A549 (cell line): ENCODE measurements around the gene PCARE. TPM values are rescaled to one million over a fixed set of nuclear protein-coding genes. Genes with fewer than 3 reads are reported as not detected.

Source experiments
- ATAC-seq, 2 experiments: fragments of 200-7000 bp in 1 of 2; fragments of >200 bp in 1 of 2; cut with Nextera tagmentation in 1 of 2; cut with Tn5 transposase in 1 of 2; 3 replicates each; pipeline versions ENCODE4 v1.8.0 to v1.9.1; 2018 to 2020; ENCODE audit warnings: mild to moderate bottlenecking in 1 of 2, moderate library complexity in 1 of 2
- CTCF ChIA-PET: fragments of 300-600 bp; sonication (Branson Sonifier 250); formaldehyde crosslinking; extraction: SDS; loops from one replicate; lab custom pipeline; 2021; ENCODE audit warnings: antibody characterized with exemption, inconsistent platforms; lab: Yijun Ruan, JAX
- POLR2A ChIA-PET: fragments of 350-600 bp; formaldehyde crosslinking; extraction: SDS; loops from one replicate; lab custom pipeline; 2021; ENCODE audit warnings: antibody characterized with exemption, inconsistent platforms; lab: Yijun Ruan, JAX
- DNase-seq, 2 experiments: peaks; one replicate each; pipeline versions ENCODE4 v3.0.0 to v3.0.0-alpha.2; 2011 to 2016; ENCODE audit warnings: low read depth in 1 of 2, low spot score in 1 of 2
- FAIRE-seq: peaks from 2 replicates; lab custom pipeline; 2011; peaks lifted over from hg19 to GRCh38; lab: Jason Lieb, UNC
- H3K27ac ChIP-seq, 2 experiments: fragments of >200 bp; sonication (Bioruptor Twin); formaldehyde crosslinking; 3 replicates each; pipeline ENCODE4 v1.5.1; 2016 to 2017
- H3K4me1 ChIP-seq: fragments of >200 bp; sonication (Bioruptor Twin); formaldehyde crosslinking; 3 replicates; pipeline ENCODE4 v1.6.1; 2016
- H3K4me2 ChIP-seq: fragments of >200 bp; sonication (Bioruptor Twin); formaldehyde crosslinking; 3 replicates; pipeline ENCODE4 v1.6.1; 2016
- H3K4me3 ChIP-seq: fragments of >200 bp; sonication (Bioruptor Twin); formaldehyde crosslinking; 3 replicates; pipeline ENCODE4 v1.5.1; 2016
- H3K9me3 ChIP-seq: fragments of >200 bp; sonication (Bioruptor Twin); formaldehyde crosslinking; 3 replicates; pipeline ENCODE4 v1.6.1; 2016
- ATOH8 ChIP-seq: fragments of 250-450 bp; sonication (Bioruptor Pico); IDR thresholded peaks from 2 replicates; pipeline ENCODE4 v1.5.0; 2020; ENCODE audit warnings: low read depth, mild to moderate bottlenecking, moderate library complexity
- BHLHE40 ChIP-seq: IDR thresholded peaks from 2 replicates; pipeline ENCODE4 v1.6.1; 2012; ENCODE audit warnings: low read depth, low read length, inconsistent platforms
- CEBPB ChIP-seq, 2 experiments: fragments of >200 bp in 1 of 2; sonication (Bioruptor Twin) in 1 of 2; formaldehyde crosslinking in 1 of 2; IDR thresholded peaks; 2 replicates each; pipeline ENCODE4 v1.6.1; 2012 to 2016
- CHD2 ChIP-seq: fragments of 150-350 bp; IDR thresholded peaks from 2 replicates; pipeline ENCODE4 v1.6.1; 2014; ENCODE audit warnings: low read length; ENCODE audit not compliant: partially characterized antibody
- CHD4 ChIP-seq: fragments of 200-600 bp; sonication (generic); IDR thresholded peaks from 2 replicates; pipeline ENCODE4 v1.6.1; 2016; ENCODE audit warnings: antibody characterized with exemption, mild to moderate bottlenecking, borderline replicate concordance
- EHF ChIP-seq: fragments of 250-450 bp; sonication (Bioruptor Pico); IDR thresholded peaks from 2 replicates; pipeline ENCODE4 v1.5.0; 2020; ENCODE audit warnings: mild to moderate bottlenecking
- ESRRA ChIP-seq: fragments of 150-350 bp; IDR thresholded peaks from 2 replicates; pipeline ENCODE4 v1.6.1; 2014; ENCODE audit warnings: mild to moderate bottlenecking, low read length, borderline replicate concordance
- HMGXB4 ChIP-seq: fragments of 250-450 bp; sonication (Bioruptor Pico); IDR thresholded peaks from 2 replicates; pipeline ENCODE4 v1.5.0; 2021; ENCODE audit warnings: mild to moderate bottlenecking, moderate library complexity, borderline replicate concordance
- HOXA7 ChIP-seq: fragments of 250-450 bp; sonication (Bioruptor Pico); IDR thresholded peaks from 2 replicates; pipeline ENCODE4 v1.5.0; 2020; ENCODE audit warnings: mild to moderate bottlenecking, moderate library complexity
- HOXB5 ChIP-seq: fragments of 250-450 bp; sonication (Bioruptor Pico); IDR thresholded peaks from 2 replicates; pipeline ENCODE4 v1.5.0; 2020; ENCODE audit warnings: mild to moderate bottlenecking, moderate library complexity
- JUN ChIP-seq, 2 experiments: fragments of >200 bp; sonication (Bioruptor Twin); formaldehyde crosslinking; IDR thresholded peaks; 2 replicates in 1 of 2; 3 replicates in 1 of 2; pipeline ENCODE4 v1.6.1; 2016 to 2017
- JUNB ChIP-seq: fragments of >200 bp; sonication (Bioruptor Twin); formaldehyde crosslinking; IDR thresholded peaks from 2 replicates; pipeline ENCODE4 v1.6.1; 2016
- KDM5A ChIP-seq: fragments of 200-600 bp; sonication (generic); IDR thresholded peaks from 2 replicates; pipeline ENCODE4 v1.6.1; 2016; ENCODE audit warnings: antibody characterized with exemption, mild to moderate bottlenecking
- MAZ ChIP-seq: fragments of 150-350 bp; IDR thresholded peaks from 2 replicates; pipeline ENCODE4 v1.6.1; 2014; ENCODE audit warnings: antibody characterized with exemption, low read depth, low read length, borderline replicate concordance
- RAD21 ChIP-seq, 2 experiments: fragments of >200 bp in 1 of 2; sonication (Bioruptor Twin) in 1 of 2; formaldehyde crosslinking in 1 of 2; IDR thresholded peaks in 1 of 2; conservative IDR thresholded peaks in 1 of 2; 2 replicates in 1 of 2; 3 replicates in 1 of 2; pipeline ENCODE4 v1.6.1; 2012 to 2018; ENCODE audit warnings: inconsistent platforms in 1 of 2
- RARB ChIP-seq: fragments of 250-450 bp; sonication (Bioruptor Pico); IDR thresholded peaks from 2 replicates; pipeline ENCODE4 v1.8.0; 2021; ENCODE audit warnings: mild to moderate bottlenecking, moderate library complexity
- RFX5 ChIP-seq: fragments of 450-650 bp; IDR thresholded peaks from 2 replicates; pipeline ENCODE4 v1.7.1; 2014; ENCODE audit warnings: antibody characterized with exemption, mild to moderate bottlenecking, moderate library complexity
- SMC3 ChIP-seq: fragments of >200 bp; sonication (Bioruptor Twin); formaldehyde crosslinking; IDR thresholded peaks from 3 replicates; pipeline ENCODE4 v1.6.1; 2018; ENCODE audit warnings: inconsistent platforms
- WGBS: methylation state at CpG from one replicate; pipeline ENCODE4 v1.1.6; 2017; ENCODE audit errors: missing lambda C conversion rate; 5-methylcytosine and 5-hydroxymethylcytosine counted together
- polyA plus RNA-seq, 4 experiments: library from polyadenylated mRNA; depleted of rRNA in 3 of 4; stranded (reverse); fragments of >200 nt; fragmentation: RNase III in 1 of 4; extraction: RNeasy Plus Mini Kit Qiagen cat#74134 plus additional on column Dnase treatment in 1 of 4; gene quantifications; 2 replicates in 3 of 4; 3 replicates in 1 of 4; pipeline ENCODE4 v1.2.3, GENCODE V29; 2011 to 2017
- TF ChIP-seq, protein P1 (sequence below): fragments of 150-350 bp; IDR thresholded peaks from 2 replicates; pipeline ENCODE4 v1.6.1; 2014; ENCODE audit warnings: low read depth, mild to moderate bottlenecking, low read length
- TF ChIP-seq, protein P2 (sequence below): IDR thresholded peaks from 2 replicates; pipeline ENCODE4 v1.6.1; 2012
- TF ChIP-seq, protein P3 (sequence below): IDR thresholded peaks from 2 replicates; pipeline ENCODE4 v1.6.1; 2012
- TF ChIP-seq, protein P4 (sequence below): fragments of 450-650 bp; IDR thresholded peaks from 2 replicates; pipeline ENCODE4 v1.6.1; 2014; ENCODE audit warnings: antibody characterized with exemption
- TF ChIP-seq, protein P5 (sequence below): fragments of 200-600 bp; sonication (generic); IDR thresholded peaks from 2 replicates; pipeline ENCODE4 v1.6.1; 2016; ENCODE audit warnings: antibody characterized with exemption, mild to moderate bottlenecking, moderate library complexity

Gene PCARE
- polyA plus RNA-seq, 2 of the 4 experiments (the other 2 are of a cell fraction) = not detected

DNA sequence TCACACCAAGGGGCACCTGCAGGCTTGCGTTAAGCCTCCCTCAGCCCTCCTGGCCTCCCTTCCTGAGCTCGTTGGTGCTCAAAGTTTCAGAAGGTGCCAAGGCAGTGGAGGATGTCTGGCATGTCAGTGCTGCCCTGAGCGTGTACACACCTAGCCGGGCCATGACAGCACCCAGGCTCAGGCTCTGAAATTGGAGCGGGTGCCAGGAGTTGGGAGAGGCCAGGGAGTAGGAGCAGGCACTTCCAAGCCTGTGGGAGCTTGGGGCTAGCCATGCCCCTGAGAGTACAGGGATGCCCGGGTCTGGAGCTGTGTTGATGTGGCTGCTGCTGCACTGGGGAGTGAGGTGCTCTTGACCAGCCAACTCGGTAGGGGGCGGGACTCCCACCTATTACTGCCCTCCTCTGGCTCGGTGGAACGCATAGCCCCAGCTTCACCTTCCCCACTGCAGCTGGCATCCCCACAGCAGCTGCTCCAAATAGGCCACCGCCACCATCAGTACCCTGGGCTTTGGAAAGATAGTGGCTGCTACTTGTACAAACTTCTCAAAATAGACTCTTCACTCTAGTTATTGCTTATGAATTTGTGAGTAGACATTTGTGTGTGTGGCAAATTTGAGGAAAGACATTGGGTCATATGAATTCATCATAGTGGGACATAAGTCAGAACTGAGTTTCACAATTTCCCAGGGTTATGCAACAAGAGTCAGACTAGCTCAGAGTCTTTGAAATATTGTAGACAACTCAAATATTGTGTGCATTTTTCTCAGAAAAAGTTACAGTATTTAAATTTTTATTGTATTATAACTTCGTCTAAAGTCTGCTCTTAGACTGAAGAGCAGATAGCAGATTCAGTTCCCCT lies 6.8 kb upstream of the PCARE start:
- FAIRE-seq (no peak), DNase-seq (no peak), ATAC-seq (peak in 1 of 2 experiments; percentile 42; a peak in 1 of 6 replicates)
- H3K4me1 ChIP-seq = no peaks in the 10 kb centered on the region
- H3K4me2 ChIP-seq = no peak overlapping the region
- ChIA-PET CTCF (interaction anchor here (0.7 to 1.9 kb wide), 4 partner anchors 9 to 91 kb away, joined by 3 to 7 read pairs (median 4); no protein-coding TSS in a partner anchor), POLR2A (no interaction called here)
- no peak overlapping the region for H3K4me3 ChIP-seq
- 67% methylated on average over 12 of the region's 12 CpGs for WGBS
- TF ChIP-seq HOXB5 (CRISPR knock-in tag) (no peak), RFX5 (no peak), HOXA7 (CRISPR knock-in tag) (no peak), SMC3 (no peak), EHF (no peak), KDM5A (no peak), RAD21 (conservative IDR thresholded peaks at IDR 0.05 in 1 of 2, IDR thresholded peaks at IDR 0.05 in 1 of 2) (no peak), CEBPB (IDR thresholded peaks at IDR 0.05) (no peak; a peak in 1 of 4 replicates), CHD4 (no peak), RARB (no peak), HMGXB4 (CRISPR knock-in tag) (no peak), CHD2 (no peak), ATOH8 (no peak), BHLHE40 (no peak)
- TF ChIP-seq, protein P1, sequence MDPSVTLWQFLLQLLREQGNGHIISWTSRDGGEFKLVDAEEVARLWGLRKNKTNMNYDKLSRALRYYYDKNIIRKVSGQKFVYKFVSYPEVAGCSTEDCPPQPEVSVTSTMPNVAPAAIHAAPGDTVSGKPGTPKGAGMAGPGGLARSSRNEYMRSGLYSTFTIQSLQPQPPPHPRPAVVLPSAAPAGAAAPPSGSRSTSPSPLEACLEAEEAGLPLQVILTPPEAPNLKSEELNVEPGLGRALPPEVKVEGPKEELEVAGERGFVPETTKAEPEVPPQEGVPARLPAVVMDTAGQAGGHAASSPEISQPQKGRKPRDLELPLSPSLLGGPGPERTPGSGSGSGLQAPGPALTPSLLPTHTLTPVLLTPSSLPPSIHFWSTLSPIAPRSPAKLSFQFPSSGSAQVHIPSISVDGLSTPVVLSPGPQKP = no peak
- TF ChIP-seq, protein P2, sequence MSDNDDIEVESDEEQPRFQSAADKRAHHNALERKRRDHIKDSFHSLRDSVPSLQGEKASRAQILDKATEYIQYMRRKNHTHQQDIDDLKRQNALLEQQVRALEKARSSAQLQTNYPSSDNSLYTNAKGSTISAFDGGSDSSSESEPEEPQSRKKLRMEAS = no peak
- peaks cover 19% of the 10 kb centered on the region for H3K9me3 ChIP-seq
- H3K27ac ChIP-seq = no peak overlapping the region

GRCh38 chr2:29079887-29080286 lies 5.6 kb upstream of the PCARE start:
- Histone ChIP-seq H3K4me3 (no peak overlapping the region), H3K4me2 (no peak overlapping the region), H3K9me3 (peaks cover 19% of the 10 kb centered on the region), H3K4me1 (no peaks in the 10 kb centered on the region), H3K27ac (no peak overlapping the region)
- FAIRE-seq = no peak
- 91% methylated on average over 7 of the region's 7 CpGs for WGBS
- ChIA-PET POLR2A (no interaction called here), CTCF (interaction anchor here (1.1 to 1.9 kb wide), 4 partner anchors 8 to 55 kb away, joined by 3 to 7 read pairs (median 4); no protein-coding TSS in a partner anchor)
- TF ChIP-seq, protein P3, sequence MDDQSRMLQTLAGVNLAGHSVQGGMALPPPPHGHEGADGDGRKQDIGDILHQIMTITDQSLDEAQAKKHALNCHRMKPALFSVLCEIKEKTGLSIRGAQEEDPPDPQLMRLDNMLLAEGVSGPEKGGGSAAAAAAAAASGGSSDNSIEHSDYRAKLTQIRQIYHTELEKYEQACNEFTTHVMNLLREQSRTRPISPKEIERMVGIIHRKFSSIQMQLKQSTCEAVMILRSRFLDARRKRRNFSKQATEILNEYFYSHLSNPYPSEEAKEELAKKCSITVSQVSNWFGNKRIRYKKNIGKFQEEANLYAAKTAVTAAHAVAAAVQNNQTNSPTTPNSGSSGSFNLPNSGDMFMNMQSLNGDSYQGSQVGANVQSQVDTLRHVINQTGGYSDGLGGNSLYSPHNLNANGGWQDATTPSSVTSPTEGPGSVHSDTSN = no peak
- no peak for TF ChIP-seq JUN (IDR thresholded peaks at IDR 0.05)
- TF ChIP-seq, protein P4, sequence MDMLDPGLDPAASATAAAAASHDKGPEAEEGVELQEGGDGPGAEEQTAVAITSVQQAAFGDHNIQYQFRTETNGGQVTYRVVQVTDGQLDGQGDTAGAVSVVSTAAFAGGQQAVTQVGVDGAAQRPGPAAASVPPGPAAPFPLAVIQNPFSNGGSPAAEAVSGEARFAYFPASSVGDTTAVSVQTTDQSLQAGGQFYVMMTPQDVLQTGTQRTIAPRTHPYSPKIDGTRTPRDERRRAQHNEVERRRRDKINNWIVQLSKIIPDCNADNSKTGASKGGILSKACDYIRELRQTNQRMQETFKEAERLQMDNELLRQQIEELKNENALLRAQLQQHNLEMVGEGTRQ = no peak
- TF ChIP-seq, protein P5, sequence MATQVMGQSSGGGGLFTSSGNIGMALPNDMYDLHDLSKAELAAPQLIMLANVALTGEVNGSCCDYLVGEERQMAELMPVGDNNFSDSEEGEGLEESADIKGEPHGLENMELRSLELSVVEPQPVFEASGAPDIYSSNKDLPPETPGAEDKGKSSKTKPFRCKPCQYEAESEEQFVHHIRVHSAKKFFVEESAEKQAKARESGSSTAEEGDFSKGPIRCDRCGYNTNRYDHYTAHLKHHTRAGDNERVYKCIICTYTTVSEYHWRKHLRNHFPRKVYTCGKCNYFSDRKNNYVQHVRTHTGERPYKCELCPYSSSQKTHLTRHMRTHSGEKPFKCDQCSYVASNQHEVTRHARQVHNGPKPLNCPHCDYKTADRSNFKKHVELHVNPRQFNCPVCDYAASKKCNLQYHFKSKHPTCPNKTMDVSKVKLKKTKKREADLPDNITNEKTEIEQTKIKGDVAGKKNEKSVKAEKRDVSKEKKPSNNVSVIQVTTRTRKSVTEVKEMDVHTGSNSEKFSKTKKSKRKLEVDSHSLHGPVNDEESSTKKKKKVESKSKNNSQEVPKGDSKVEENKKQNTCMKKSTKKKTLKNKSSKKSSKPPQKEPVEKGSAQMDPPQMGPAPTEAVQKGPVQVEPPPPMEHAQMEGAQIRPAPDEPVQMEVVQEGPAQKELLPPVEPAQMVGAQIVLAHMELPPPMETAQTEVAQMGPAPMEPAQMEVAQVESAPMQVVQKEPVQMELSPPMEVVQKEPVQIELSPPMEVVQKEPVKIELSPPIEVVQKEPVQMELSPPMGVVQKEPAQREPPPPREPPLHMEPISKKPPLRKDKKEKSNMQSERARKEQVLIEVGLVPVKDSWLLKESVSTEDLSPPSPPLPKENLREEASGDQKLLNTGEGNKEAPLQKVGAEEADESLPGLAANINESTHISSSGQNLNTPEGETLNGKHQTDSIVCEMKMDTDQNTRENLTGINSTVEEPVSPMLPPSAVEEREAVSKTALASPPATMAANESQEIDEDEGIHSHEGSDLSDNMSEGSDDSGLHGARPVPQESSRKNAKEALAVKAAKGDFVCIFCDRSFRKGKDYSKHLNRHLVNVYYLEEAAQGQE = no peak
- TF ChIP-seq ATOH8 = no peak
- TF ChIP-seq ESRRA = no peak
- no peak for TF ChIP-seq MAZ
- TF ChIP-seq JUNB = no peak
- TF ChIP-seq CHD4 = no peak
- no peak for DNase-seq
- ATAC-seq = no peak
